Tibial artery (tissue), 4 donors: ENCODE results near the gene REX1BD.
"Not testable (repeated sequence)": the region's sequence is repeated elsewhere in the genome, so short reads cannot be mapped to it uniquely, and the experiment has no call there.

Source experiments
- DNase-seq, 2 donors: peaks; one replicate each; pipeline ENCODE4 v3.0.0-alpha.2; 2019
- H3K27ac ChIP-seq, 2 donors: fragments of 200-600 bp; sonication (generic) in 1 of 2; 1 replicate in 1 of 2; 2 replicates in 1 of 2; pipeline ENCODE4 v1.5.1; 2018 to 2019; ENCODE audit warnings: mild to moderate bottlenecking in 1 of 2
- H3K27me3 ChIP-seq, 2 donors: fragments of 200-600 bp; sonication (generic) in 1 of 2; one replicate each; pipeline versions ENCODE4 v1.5.1 to v1.6.0; 2016 to 2019
- H3K36me3 ChIP-seq, 3 donors: fragments of 200-600 bp; sonication (generic) in 2 of 3; one replicate each; pipeline ENCODE4 v1.5.1; 2016 to 2019; ENCODE audit warnings: mild to moderate bottlenecking in 2 of 3
- H3K4me1 ChIP-seq, 4 donors: fragments of 200-600 bp; sonication (generic) in 2 of 4; 1 replicate in 3 of 4; 2 replicates in 1 of 4; pipeline ENCODE4 v1.5.1; 2016 to 2019
- H3K4me3 ChIP-seq, 2 donors: fragments of 200-600 bp; sonication (generic) in 1 of 2; 1 replicate in 1 of 2; 2 replicates in 1 of 2; pipeline ENCODE4 v1.5.1; 2018 to 2019; ENCODE audit warnings: mild to moderate bottlenecking in 2 of 2
- H3K9me3 ChIP-seq, 3 donors: fragments of 200-600 bp; sonication (generic) in 1 of 3; one replicate each; pipeline ENCODE4 v1.5.1; 2016 to 2019
- CTCF ChIP-seq, 2 experiments: fragments of 200-600 bp in 1 of 2; fragments of 450-650 bp in 1 of 2; IDR thresholded peaks; one replicate each; pipeline ENCODE4 v1.5.1; 2017 to 2019; ENCODE audit warnings: antibody characterized with exemption in 2 of 2, mild to moderate bottlenecking in 1 of 2, moderate library complexity in 1 of 2
- intact Hi-C: fragments of 100-400 bp; cut with DNase I; formaldehyde crosslinking; loops from one replicate; pipeline ENCODE4 v1.15.0; 2023; ENCODE audit warnings: low total_unique reads

Gene REX1BD

GRCh38 chr19:18588611-18589379 is at the start of gene REX1BD:
REX1BD (plus strand) TSS chr19:18588798; CDS start chr19:18588802, 4 bp downstream.
- peaks cover 0 to 25% (median 18%) of the 10 kb centered on the region in 4 donors for H3K4me1 ChIP-seq
- peak within 1 kb of the TSS; percentile 77 to 84 for H3K27ac ChIP-seq
- H3K4me3 ChIP-seq = peak within 1 kb of the TSS; percentile 72 to 75
- peak; percentile 84 to 91 for DNase-seq
- intact Hi-C loops = no loop called here
- no peaks in the 10 kb centered on the region for H3K27me3 ChIP-seq
- peaks cover 0 to 20% (median 0%) of the 10 kb centered on the region in 3 donors for H3K36me3 ChIP-seq
- peak; percentile 85 to 88 for TF ChIP-seq CTCF (IDR thresholded peaks at IDR 0.05)
- no peaks in the 10 kb centered on the region for H3K9me3 ChIP-seq

- H3K9me3 ChIP-seq = no peaks in the 10 kb centered on the region
- H3K4me3 ChIP-seq = no peak overlapping the region
- H3K27ac ChIP-seq = no peak overlapping the region
- H3K36me3 ChIP-seq = peaks cover 45 to 73% (median 62%) of the 10 kb centered on the region in 3 donors
- H3K4me1 ChIP-seq = peaks cover 0 to 25% (median 18%) of the 10 kb centered on the region in 4 donors
- no peak for DNase-seq
- no peak for TF ChIP-seq CTCF (IDR thresholded peaks at IDR 0.05)
- no peaks in the 10 kb centered on the region for H3K27me3 ChIP-seq
- intact Hi-C loops = no loop called here
Observed at GRCh38 chr19:18539372-18539771, 49.2 kb upstream of the REX1BD start.

- H3K27ac ChIP-seq, H3K27me3 ChIP-seq, H3K9me3 ChIP-seq, H3K4me3 ChIP-seq, intact Hi-C loops, DNase-seq: not testable (repeated sequence)
- Histone ChIP-seq H3K36me3 (peaks cover 45 to 66% (median 62%) of the 10 kb centered on the region in 3 donors), H3K4me1 (peaks cover 0 to 27% (median 18%) of the 10 kb centered on the region in 4 donors)
Observed at GRCh38 chr19:18540200-18540599, 48.4 kb upstream of the REX1BD start.

GRCh38 chr19:18541258-18541991 is 47.2 kb upstream of the REX1BD start:
- H3K4me1 ChIP-seq = peaks cover 0 to 27% (median 18%) of the 10 kb centered on the region in 4 donors
- H3K4me3 ChIP-seq = no peak overlapping the region
- no peaks in the 10 kb centered on the region for H3K9me3 ChIP-seq
- no peaks in the 10 kb centered on the region for H3K27me3 ChIP-seq
- peak overlapping the region; percentile 92 to 96 for H3K27ac ChIP-seq
- intact Hi-C loops = no loop called here
- no peak for DNase-seq
- no peak for TF ChIP-seq CTCF (IDR thresholded peaks at IDR 0.05)
- H3K36me3 ChIP-seq = peaks cover 36 to 54% (median 52%) of the 10 kb centered on the region in 3 donors

- Histone ChIP-seq H3K9me3 (no peaks in the 10 kb centered on the region), H3K27ac (peak overlapping the region; percentile 92 to 96), H3K27me3 (no peaks in the 10 kb centered on the region), H3K4me3 (peak overlapping the region; percentile 95 to 99), H3K4me1 (peaks cover 0 to 27% (median 18%) of the 10 kb centered on the region in 4 donors), H3K36me3 (peaks cover 28 to 45% (median 43%) of the 10 kb centered on the region in 3 donors)
- no peak for DNase-seq
- intact Hi-C loops = no loop called here
- no peak for TF ChIP-seq CTCF (IDR thresholded peaks at IDR 0.05)
Observed at GRCh38 chr19:18541992-18542940, 46.3 kb upstream of the REX1BD start.
